ENCODE data around the gene VASH1. TPM values are rescaled to one million over a fixed set of nuclear protein-coding genes. Genes with fewer than 3 reads are reported as not detected.

The VASH1 gene
- total and polyA plus RNA-seq, 2 of the 13 experiments (the other 11 are each of a cell fraction or from before 2014, with no cell fraction given), result 0.11 to 0.24 TPM

GRCh38 chr14:76810953-76811400, 49.7 kb downstream of the VASH1 start (continued):
- TF ChIP-seq RERE (CRISPR knock-in tag; IDR thresholded peaks at IDR 0.05; ENCODE audit: low read depth), result no peak
- no peak for TF ChIP-seq NFRKB (IDR thresholded peaks at IDR 0.05)
- TF ChIP-seq ZBED4 (CRISPR knock-in tag; IDR thresholded peaks at IDR 0.05; ENCODE audit: borderline replicate concordance), result peak; percentile 92
- TF ChIP-seq ZNF816 (CRISPR knock-in tag; IDR thresholded peaks at IDR 0.05; ENCODE audit: borderline replicate concordance), result no peak
- TF ChIP-seq ATM (IDR thresholded peaks at IDR 0.05; ENCODE audit: borderline replicate concordance), result no peak
- no peak for TF ChIP-seq TP53 (CRISPR knock-in tag; conservative IDR thresholded peaks at IDR 0.05)
- TF ChIP-seq DR1 (CRISPR knock-in tag; IDR thresholded peaks at IDR 0.05), result no peak
- TF ChIP-seq ZNF260 (CRISPR knock-in tag; IDR thresholded peaks at IDR 0.05; ENCODE audit: borderline replicate concordance, low read depth), result no peak
- TF ChIP-seq ZNF800 (CRISPR knock-in tag; IDR thresholded peaks at IDR 0.05), result no peak
- TF ChIP-seq GATAD1 (CRISPR knock-in tag; IDR thresholded peaks at IDR 0.05), result no peak
- TF ChIP-seq NFE2L1 (CRISPR knock-in tag; IDR thresholded peaks at IDR 0.05; ENCODE audit: borderline replicate concordance), result no peak
- TF ChIP-seq ZNF337 (CRISPR knock-in tag; IDR thresholded peaks at IDR 0.05; ENCODE audit: borderline replicate concordance, low read depth), result no peak
- no peak for TF ChIP-seq ZNF362 (CRISPR knock-in tag; IDR thresholded peaks at IDR 0.05; ENCODE audit: borderline replicate concordance)
- no peak for TF ChIP-seq MAFK (conservative IDR thresholded peaks at IDR 0.05 in 1 of 2, IDR thresholded peaks at IDR 0.05 in 1 of 2; ENCODE audit: low read length in 2 of 2)
- TF ChIP-seq SYNCRIP (IDR thresholded peaks at IDR 0.05; ENCODE audit: insufficient read depth, low read depth, low read length), result no peak
- no peak for TF ChIP-seq ZNF713 (CRISPR knock-in tag; IDR thresholded peaks at IDR 0.05)
